ENCODE results near the gene HBM.
"Not testable (repeated sequence)": the region's sequence is repeated elsewhere in the genome, so short reads cannot be mapped to it uniquely, and the experiment has no call there.

- TF ChIP-seq CTCF (IDR thresholded peaks at IDR 0.05; ENCODE audit: low read depth, low read length, poor library complexity, severe bottlenecking); EZH2phosphoT487 (IDR thresholded peaks at IDR 0.05; ENCODE audit: borderline replicate concordance, low read length): not testable (repeated sequence)
Observed at GRCh38 chr16:176477-177382, 11.0 kb downstream of the HBM start, which contains the start of gene HBA1.
